Measurements from ENCODE around the gene BCDIN3D.

DNA sequence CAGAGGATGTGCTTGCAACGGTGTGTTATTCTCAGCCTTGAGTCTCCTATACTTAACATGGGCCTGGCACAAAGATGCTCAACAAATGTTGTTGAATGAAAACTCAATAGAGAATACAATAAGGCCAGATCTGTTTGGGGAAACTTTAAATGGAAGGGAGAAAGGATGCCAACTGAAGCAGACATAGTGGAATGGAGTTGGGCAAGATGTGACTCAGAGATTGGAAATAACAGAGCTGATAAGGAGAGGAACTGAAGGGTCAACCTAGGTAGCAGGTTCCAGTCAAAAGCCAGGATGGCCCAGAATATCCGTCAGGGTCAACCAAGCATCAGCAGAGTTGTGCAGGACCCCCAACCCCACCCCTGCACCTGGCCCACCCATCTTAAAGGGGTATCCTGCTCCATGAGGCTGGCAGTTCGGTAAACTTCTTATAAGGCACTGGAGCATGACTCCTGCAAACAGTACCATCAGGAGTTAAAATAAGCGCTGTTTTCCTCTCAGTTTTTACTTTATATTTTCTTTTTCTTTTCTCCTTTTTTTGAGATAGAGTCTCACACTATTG is 1.1 kb upstream of the BCDIN3D start:
- TF ChIP-seq POLR2A (IDR thresholded peaks at IDR 0.05) (no peak), POLR2AphosphoS5 (IDR thresholded peaks at IDR 0.05) (no peak)
- TF ChIP-seq, protein P1, sequence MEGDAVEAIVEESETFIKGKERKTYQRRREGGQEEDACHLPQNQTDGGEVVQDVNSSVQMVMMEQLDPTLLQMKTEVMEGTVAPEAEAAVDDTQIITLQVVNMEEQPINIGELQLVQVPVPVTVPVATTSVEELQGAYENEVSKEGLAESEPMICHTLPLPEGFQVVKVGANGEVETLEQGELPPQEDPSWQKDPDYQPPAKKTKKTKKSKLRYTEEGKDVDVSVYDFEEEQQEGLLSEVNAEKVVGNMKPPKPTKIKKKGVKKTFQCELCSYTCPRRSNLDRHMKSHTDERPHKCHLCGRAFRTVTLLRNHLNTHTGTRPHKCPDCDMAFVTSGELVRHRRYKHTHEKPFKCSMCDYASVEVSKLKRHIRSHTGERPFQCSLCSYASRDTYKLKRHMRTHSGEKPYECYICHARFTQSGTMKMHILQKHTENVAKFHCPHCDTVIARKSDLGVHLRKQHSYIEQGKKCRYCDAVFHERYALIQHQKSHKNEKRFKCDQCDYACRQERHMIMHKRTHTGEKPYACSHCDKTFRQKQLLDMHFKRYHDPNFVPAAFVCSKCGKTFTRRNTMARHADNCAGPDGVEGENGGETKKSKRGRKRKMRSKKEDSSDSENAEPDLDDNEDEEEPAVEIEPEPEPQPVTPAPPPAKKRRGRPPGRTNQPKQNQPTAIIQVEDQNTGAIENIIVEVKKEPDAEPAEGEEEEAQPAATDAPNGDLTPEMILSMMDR (IDR thresholded peaks at IDR 0.05): no peak
